ENCODE measurements around the gene ZNF283. TPM values are rescaled to one million over a fixed set of nuclear protein-coding genes. Genes with fewer than 3 reads are reported as not detected.
A peak's percentile ranks its signal among the peaks of the same experiment; 100 is the strongest.

The ZNF283 gene
- total RNA-seq, 1 donor: 13.4 TPM

GRCh38 chr19:43780706-43781525, 46.2 kb upstream of the ZNF283 start, which contains the start of gene KCNN4:
TSS of gene KCNN4 (minus strand) at chr19:43780973. CDS start at chr19:43780861, 112 bp downstream.
- peak within 1 kb of the TSS; percentile 72 for H3K4me2 ChIP-seq (ENCODE audit: insufficient read depth, low read length)
- no peaks in the 10 kb centered on the region for H4K20me1 ChIP-seq (ENCODE audit: insufficient read depth, low read length)
- H3K36me3 ChIP-seq (ENCODE audit: insufficient read depth, low read length): no peaks in the 10 kb centered on the region
- peaks cover 33% of the 10 kb centered on the region for H3K79me2 ChIP-seq (ENCODE audit: insufficient read depth, low read length)
- H3K4me1 ChIP-seq (ENCODE audit: insufficient read depth, low read length): peaks cover 43% of the 10 kb centered on the region
- no peaks in the 10 kb centered on the region for H3K9me3 ChIP-seq (ENCODE audit: low read depth, low read length)
- peak within 1 kb of the TSS; percentile 10 for H3K27ac ChIP-seq (ENCODE audit: low read depth, low read length)
- peak; percentile 93 for DNase-seq (ENCODE audit: insufficient read length, low spot score, missing footprints)
- no peaks in the 10 kb centered on the region for H3K27me3 ChIP-seq (ENCODE audit: insufficient read depth, low read length)
- TF ChIP-seq CTCF (IDR thresholded peaks at IDR 0.05; ENCODE audit: extremely low read depth, low read depth, low read length): no peak
- H3K4me3 ChIP-seq (ENCODE audit: insufficient read depth, low read length): peak within 1 kb of the TSS; percentile 71
- H2AFZ ChIP-seq (ENCODE audit: low read length): peak within 1 kb of the TSS; percentile 58

- peaks cover 29% of the 10 kb centered on the region for H3K79me2 ChIP-seq (ENCODE audit: insufficient read depth, low read length)
- no peaks in the 10 kb centered on the region for H3K9me3 ChIP-seq (ENCODE audit: low read depth, low read length)
- H3K27me3 ChIP-seq (ENCODE audit: insufficient read depth, low read length): no peaks in the 10 kb centered on the region
- H3K4me1 ChIP-seq (ENCODE audit: insufficient read depth, low read length): peaks cover 43% of the 10 kb centered on the region
- no peak for TF ChIP-seq CTCF (IDR thresholded peaks at IDR 0.05; ENCODE audit: extremely low read depth, low read depth, low read length)
- no peak overlapping the region for H3K4me2 ChIP-seq (ENCODE audit: insufficient read depth, low read length)
- no peaks in the 10 kb centered on the region for H4K20me1 ChIP-seq (ENCODE audit: insufficient read depth, low read length)
- H3K27ac ChIP-seq (ENCODE audit: low read depth, low read length): no peak overlapping the region
- no peak overlapping the region for H3K4me3 ChIP-seq (ENCODE audit: insufficient read depth, low read length)
- no peaks in the 10 kb centered on the region for H3K36me3 ChIP-seq (ENCODE audit: insufficient read depth, low read length)
- H2AFZ ChIP-seq (ENCODE audit: low read length): no peak overlapping the region
- peak; percentile 65 for DNase-seq (ENCODE audit: insufficient read length, low spot score, missing footprints)
Measured at GRCh38 chr19:43781630-43782310, 45.4 kb upstream of the ZNF283 start.

GRCh38 chr19:43782311-43782660, 44.8 kb upstream of the ZNF283 start:
- H2AFZ ChIP-seq (ENCODE audit: low read length): no peak overlapping the region
- no peaks in the 10 kb centered on the region for H3K27me3 ChIP-seq (ENCODE audit: insufficient read depth, low read length)
- peaks cover 27% of the 10 kb centered on the region for H3K79me2 ChIP-seq (ENCODE audit: insufficient read depth, low read length)
- no peak overlapping the region for H3K4me3 ChIP-seq (ENCODE audit: insufficient read depth, low read length)
- H3K9me3 ChIP-seq (ENCODE audit: low read depth, low read length): no peaks in the 10 kb centered on the region
- TF ChIP-seq CTCF (IDR thresholded peaks at IDR 0.05; ENCODE audit: extremely low read depth, low read depth, low read length): no peak
- no peak overlapping the region for H3K27ac ChIP-seq (ENCODE audit: low read depth, low read length)
- no peaks in the 10 kb centered on the region for H4K20me1 ChIP-seq (ENCODE audit: insufficient read depth, low read length)
- DNase-seq (ENCODE audit: insufficient read length, low spot score, missing footprints): peak; percentile 36
- no peaks in the 10 kb centered on the region for H3K36me3 ChIP-seq (ENCODE audit: insufficient read depth, low read length)
- peaks cover 41% of the 10 kb centered on the region for H3K4me1 ChIP-seq (ENCODE audit: insufficient read depth, low read length)
- no peak overlapping the region for H3K4me2 ChIP-seq (ENCODE audit: insufficient read depth, low read length)

- H4K20me1 ChIP-seq (ENCODE audit: insufficient read depth, low read length): no peaks in the 10 kb centered on the region
- H3K4me2 ChIP-seq (ENCODE audit: insufficient read depth, low read length): no peak overlapping the region
- peak; percentile 71 for DNase-seq (ENCODE audit: insufficient read length, low spot score, missing footprints)
- H3K27me3 ChIP-seq (ENCODE audit: insufficient read depth, low read length): no peaks in the 10 kb centered on the region
- H3K36me3 ChIP-seq (ENCODE audit: insufficient read depth, low read length): no peaks in the 10 kb centered on the region
- peaks cover 27% of the 10 kb centered on the region for H3K79me2 ChIP-seq (ENCODE audit: insufficient read depth, low read length)
- peaks cover 37% of the 10 kb centered on the region for H3K4me1 ChIP-seq (ENCODE audit: insufficient read depth, low read length)
- no peak overlapping the region for H2AFZ ChIP-seq (ENCODE audit: low read length)
- no peak overlapping the region for H3K4me3 ChIP-seq (ENCODE audit: insufficient read depth, low read length)
- no peak for TF ChIP-seq CTCF (IDR thresholded peaks at IDR 0.05; ENCODE audit: extremely low read depth, low read depth, low read length)
- H3K9me3 ChIP-seq (ENCODE audit: low read depth, low read length): no peaks in the 10 kb centered on the region
- H3K27ac ChIP-seq (ENCODE audit: low read depth, low read length): no peak overlapping the region
Measured at GRCh38 chr19:43782689-43783231, 44.4 kb upstream of the ZNF283 start.

Data from osteoblast (primary cell).